ENCODE results near the gene SPP2. TPM values are rescaled to one million over a fixed set of nuclear protein-coding genes. Genes with fewer than 3 reads are reported as not detected.

The SPP2 gene
- polyA plus RNA-seq, 3 donors = not detected

GRCh38 chr2:234107861-234108260 lies 57.4 kb downstream of the SPP2 start:
- Histone ChIP-seq H3K27ac (ENCODE audit: low read depth in 1 of 2, low read length in 2 of 2) (no peak overlapping the region), H3K27me3 (ENCODE audit: control insufficient read depth in 2 of 2, insufficient read depth in 2 of 2, low read length in 2 of 2) (no peaks in the 10 kb centered on the region), H2AFZ (ENCODE audit: insufficient read depth, low read depth, low read length, poor library complexity, severe bottlenecking) (no peak overlapping the region), H4K20me1 (ENCODE audit: insufficient read depth, low read length) (no peaks in the 10 kb centered on the region), H3K4me3 (replicated peaks in 1 of 3; ENCODE audit: low read depth in 2 of 3, low read length in 3 of 3) (no peak overlapping the region), H3K79me2 (ENCODE audit: insufficient read depth, low read length) (no peaks in the 10 kb centered on the region), H3K4me2 (replicated peaks; ENCODE audit: extremely low read depth, low read length, poor library complexity, severe bottlenecking) (no peak overlapping the region), H3K4me1 (ENCODE audit: control insufficient read depth in 1 of 2, insufficient read depth in 2 of 2, low read length in 2 of 2) (no peaks in the 10 kb centered on the region), H3K36me3 (replicated peaks in 1 of 2; ENCODE audit: control insufficient read depth in 1 of 2, insufficient read depth in 2 of 2, low read length in 2 of 2) (no peaks in the 10 kb centered on the region), H3K9ac (ENCODE audit: insufficient read depth, low read length, poor library complexity, severe bottlenecking) (no peak overlapping the region), H3K9me3 (replicated peaks in 1 of 2; ENCODE audit: control insufficient read depth in 1 of 2, insufficient read depth in 1 of 2, low read length in 2 of 2) (no peaks in the 10 kb centered on the region)
- WGBS (ENCODE audit: insufficient coverage) = no CpG with 5 or more reads among the region's 1 CpG
- no peak overlapping the region for H3K4me3 Mint-ChIP-seq
- peaks cover 1 to 6% (median 5%) of the 10 kb centered on the region in 3 donors for H3K27me3 Mint-ChIP-seq (ENCODE audit: low read depth in 3 of 3)
- no peaks in the 10 kb centered on the region for H3K36me3 Mint-ChIP-seq
- H3K9me3 Mint-ChIP-seq = peaks cover 0 to 4% (median 3%) of the 10 kb centered on the region in 7 donors
- no peak for TF ChIP-seq CTCF (IDR thresholded peaks at IDR 0.05)
- no peak for DNase-seq
- H3K4me1 Mint-ChIP-seq = no peaks in the 10 kb centered on the region
- intact Hi-C loops (cut with micrococcal nuclease) = no loop called here
- H3K27ac Mint-ChIP-seq = no peak overlapping the region

GRCh38 chr2:234109321-234109720 lies 58.8 kb downstream of the SPP2 start:
- 92% methylated on average over 5 of the region's 8 CpGs for WGBS (ENCODE audit: insufficient coverage)
- Mint-ChIP-seq H3K9me3 (peaks cover 0 to 4% (median 2%) of the 10 kb centered on the region in 7 donors), H3K27ac (peak overlapping the region in 1 of 7 donors; percentile 50), H3K36me3 (no peaks in the 10 kb centered on the region), H3K4me1 (no peaks in the 10 kb centered on the region), H3K4me3 (no peak overlapping the region), H3K27me3 (ENCODE audit: low read depth in 3 of 3) (peaks cover 4 to 7% (median 6%) of the 10 kb centered on the region in 3 donors)
- Histone ChIP-seq H4K20me1 (ENCODE audit: insufficient read depth, low read length) (no peaks in the 10 kb centered on the region), H3K36me3 (replicated peaks in 1 of 2; ENCODE audit: control insufficient read depth in 1 of 2, insufficient read depth in 2 of 2, low read length in 2 of 2) (no peaks in the 10 kb centered on the region), H3K9ac (ENCODE audit: insufficient read depth, low read length, poor library complexity, severe bottlenecking) (no peak overlapping the region), H3K27ac (ENCODE audit: low read depth in 1 of 2, low read length in 2 of 2) (no peak overlapping the region), H3K4me2 (replicated peaks; ENCODE audit: extremely low read depth, low read length, poor library complexity, severe bottlenecking) (no peak overlapping the region), H3K9me3 (replicated peaks in 1 of 2; ENCODE audit: control insufficient read depth in 1 of 2, insufficient read depth in 1 of 2, low read length in 2 of 2) (no peaks in the 10 kb centered on the region), H3K79me2 (ENCODE audit: insufficient read depth, low read length) (no peaks in the 10 kb centered on the region), H3K4me3 (replicated peaks in 1 of 3; ENCODE audit: low read depth in 2 of 3, low read length in 3 of 3) (no peak overlapping the region), H3K27me3 (ENCODE audit: control insufficient read depth in 2 of 2, insufficient read depth in 2 of 2, low read length in 2 of 2) (no peaks in the 10 kb centered on the region), H3K4me1 (ENCODE audit: control insufficient read depth in 1 of 2, insufficient read depth in 2 of 2, low read length in 2 of 2) (no peaks in the 10 kb centered on the region), H2AFZ (ENCODE audit: insufficient read depth, low read depth, low read length, poor library complexity, severe bottlenecking) (no peak overlapping the region)
- no peak for DNase-seq
- no peak for TF ChIP-seq CTCF (IDR thresholded peaks at IDR 0.05)
- intact Hi-C loops (cut with micrococcal nuclease) = no loop called here

Measured in CD14-positive monocyte (primary cell).